Measurements from ENCODE around the gene BLID. TPM values are rescaled to one million over a fixed set of nuclear protein-coding genes. Genes with fewer than 3 reads are reported as not detected.

The BLID gene
- total RNA-seq, 1 experiment from 2014 or later = not detected

- WGBS (ENCODE audit: extremely low coverage, insufficient read length, low lambda C conversion rate) = no CpG with 5 or more reads among the region's 6 CpGs
- H3K27me3 Mint-ChIP-seq (ENCODE audit: low read depth) = peaks cover 11% of the 10 kb centered on the region; the same call in 1 of the 2 replicates
- no peak overlapping the region; a peak in 1 of 7 replicates for H3K27ac Mint-ChIP-seq
- Histone ChIP-seq H3K14ac (ENCODE audit: insufficient read depth, low read length) (no peak overlapping the region), H4K20me1 (ENCODE audit: control insufficient read depth, insufficient read depth, insufficient read length) (no peaks in the 10 kb centered on the region), H3K27me3 (ENCODE audit: insufficient read depth, low read length) (no peaks in the 10 kb centered on the region), H2AFZ (ENCODE audit: low read length) (no peak overlapping the region), H2BK120ac (ENCODE audit: low read depth, low read length, poor library complexity, severe bottlenecking) (no peak overlapping the region), H2BK12ac (ENCODE audit: insufficient read length, low read depth, low read length) (no peak overlapping the region), H3K23me2 (ENCODE audit: insufficient read length, low read depth, low read length, poor library complexity, severe bottlenecking) (no peaks in the 10 kb centered on the region), H4K8ac (replicated peaks; ENCODE audit: insufficient read length, low read depth, low read length) (no peak overlapping the region), H3K79me2 (ENCODE audit: insufficient read depth, low read length) (no peaks in the 10 kb centered on the region), H3T11ph (ENCODE audit: low read length) (no peak overlapping the region), H3K4me2 (ENCODE audit: insufficient read depth, insufficient read length, low read length) (no peak overlapping the region), H4K91ac (ENCODE audit: insufficient read length, low read depth, low read length) (no peak overlapping the region), H3K79me1 (ENCODE audit: insufficient read depth, low read depth, low read length, poor library complexity, severe bottlenecking) (no peaks in the 10 kb centered on the region), H3K4ac (ENCODE audit: low read depth, low read length) (no peak overlapping the region), H2BK15ac (ENCODE audit: low read depth, low read length) (no peak overlapping the region), H2AK5ac (ENCODE audit: insufficient read length, low read length) (no peak overlapping the region), H3K4me1 (ENCODE audit: insufficient read depth, low read length) (no peaks in the 10 kb centered on the region), H3K9ac (ENCODE audit: extremely low read depth, insufficient read length, low read length) (no peak overlapping the region), H3K18ac (ENCODE audit: insufficient read length, low read depth, low read length) (no peak overlapping the region), H3K56ac (ENCODE audit: insufficient read length, low read depth, low read length) (no peak overlapping the region), H3K27ac (ENCODE audit: insufficient read length, low read depth, low read length) (no peak overlapping the region), H4K5ac (ENCODE audit: insufficient read length, low read depth, low read length) (no peak overlapping the region), H2BK5ac (ENCODE audit: insufficient read length, low read length) (no peak overlapping the region), H3K23ac (ENCODE audit: insufficient read length, low read depth, low read length) (no peak overlapping the region), H3K9me3 (ENCODE audit: control insufficient read depth, low read depth, low read length) (no peaks in the 10 kb centered on the region), H2BK20ac (ENCODE audit: low read depth, low read length, poor library complexity, severe bottlenecking) (no peak overlapping the region)
- TF ChIP-seq CTCF (conservative IDR thresholded peaks at IDR 0.05) = no peak
- H3K36me3 Mint-ChIP-seq (ENCODE audit: insufficient read depth in 1 of 3, low read depth in 3 of 3) = no peaks in the 10 kb centered on the region
- H3K4me1 Mint-ChIP-seq = peaks cover 12 to 23% of the 10 kb centered on the region in 2 experiments
- no peaks in the 10 kb centered on the region for H3K9me3 Mint-ChIP-seq
- H3K4me3 Mint-ChIP-seq = no peak overlapping the region
- no peak for DNase-seq
Measured at GRCh38 chr11:122154227-122154626, 38.2 kb upstream of the BLID start.
